GM21717 (cell line): Measurements from ENCODE around the gene NPW.

Experiments
- ATAC-seq: cut with Tn5 transposase; IDR thresholded peaks from one replicate; pipeline ENCODE4 v1.9.1; 2021; ENCODE audit warnings: mild to moderate bottlenecking, moderate library complexity; ENCODE audit not compliant: unreplicated experiment

Gene NPW

GRCh38 chr16:2047330-2048115 is 27.9 kb downstream of the NPW start, which contains the start of the genes NTHL1 and TSC2:
Gene NTHL1 (minus strand): TSS chr16:2047834. CDS start chr16:2047823, 11 bp downstream.
Gene TSC2 (plus strand): TSS chr16:2047985. CDS start chr16:2048616, 631 bp downstream.
- ATAC-seq, result peak; percentile 69

- no peak for ATAC-seq
Measured at GRCh38 chr16:2048116-2048543, 28.5 kb downstream of the NPW start.

- ATAC-seq, result no peak
Measured at GRCh38 chr16:2053211-2053610, 33.6 kb downstream of the NPW start.

GRCh38 chr16:2053897-2054296 is 34.3 kb downstream of the NPW start:
- ATAC-seq, result no peak

- no peak for ATAC-seq
Measured at GRCh38 chr16:2054543-2055245, 35.1 kb downstream of the NPW start.

- ATAC-seq, result no peak
Measured at GRCh38 chr16:2056077-2056476, 36.5 kb downstream of the NPW start.

- no peak for ATAC-seq
Measured at GRCh38 chr16:2056681-2057407, 37.3 kb downstream of the NPW start.

GRCh38 chr16:2057438-2057837 is 37.9 kb downstream of the NPW start:
- no peak for ATAC-seq

GRCh38 chr16:2058420-2058819 is 38.8 kb downstream of the NPW start:
- no peak for ATAC-seq

- no peak for ATAC-seq
Measured at GRCh38 chr16:2058872-2059271, 39.3 kb downstream of the NPW start.

- ATAC-seq, result no peak
Measured at GRCh38 chr16:2060346-2060745, 40.8 kb downstream of the NPW start.

- no peak for ATAC-seq
Measured at GRCh38 chr16:2061023-2061422, 41.4 kb downstream of the NPW start.

GRCh38 chr16:2061526-2061925 is 41.9 kb downstream of the NPW start:
- ATAC-seq, result no peak

- no peak for ATAC-seq
Measured at GRCh38 chr16:2062801-2063200, 43.2 kb downstream of the NPW start.

- no peak for ATAC-seq
Measured at GRCh38 chr16:2063861-2064260, 44.3 kb downstream of the NPW start.

- ATAC-seq, result no peak
Measured at GRCh38 chr16:2064368-2064945, 44.9 kb downstream of the NPW start.

- no peak for ATAC-seq
Measured at GRCh38 chr16:2066139-2066538, 46.6 kb downstream of the NPW start.
